ENCODE measurements around the gene THSD4. TPM values are rescaled to one million over a fixed set of nuclear protein-coding genes. Genes with fewer than 3 reads are reported as not detected.

THSD4 gene
- total and polyA plus RNA-seq, 2 of the 8 experiments (the other 6 are each of a cell fraction or from before 2014, with no cell fraction given) = 2.5 to 6.2 TPM

DNA sequence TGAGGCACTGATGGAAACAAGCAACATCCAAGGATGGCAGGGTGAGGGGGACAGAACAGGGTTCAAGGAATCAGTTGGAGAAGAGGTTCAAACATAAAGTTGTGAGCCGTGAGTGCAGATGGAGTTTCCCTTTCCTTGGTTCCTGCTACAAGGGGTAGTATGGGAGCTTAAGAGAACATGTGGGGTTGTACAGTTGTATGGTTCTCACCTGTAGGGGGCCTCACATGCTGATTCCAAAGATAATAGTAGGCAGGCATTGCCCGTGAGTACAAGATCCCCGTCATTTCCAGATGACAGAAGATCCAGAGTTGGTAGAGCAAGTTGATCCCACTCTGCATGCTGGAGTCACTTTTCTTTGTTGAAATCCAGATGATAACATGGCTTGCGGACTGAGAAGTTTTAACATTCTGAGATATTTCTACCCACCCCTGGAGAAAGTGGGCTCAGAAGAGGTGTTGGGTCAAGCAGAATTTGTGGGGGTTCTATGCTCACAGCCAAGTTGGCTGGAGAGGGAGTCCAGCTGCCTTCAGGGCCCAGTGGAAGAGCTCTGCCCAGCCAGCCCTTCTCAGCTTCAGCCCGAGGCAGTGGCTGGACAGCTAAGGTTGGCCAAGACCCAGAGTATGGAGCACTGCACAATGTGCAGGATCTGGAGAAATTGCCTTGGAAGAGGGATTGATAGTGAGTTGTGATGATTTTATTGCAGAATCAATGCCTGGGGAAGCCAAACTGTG is 141.8 kb downstream of the THSD4 start:
- no peak overlapping the region for H3K18ac ChIP-seq (ENCODE audit: extremely low read depth, low read length)
- no peak overlapping the region for H2AK5ac ChIP-seq (ENCODE audit: low read depth, low read length)
- TF ChIP-seq CTCF (IDR thresholded peaks at IDR 0.05; ENCODE audit: control extremely low read depth in 1 of 3, insufficient read depth in 1 of 3, low read depth in 1 of 3, low read length in 3 of 3) (peak in 1 of 3 experiments; percentile 37; a peak in 1 of 4 replicates), FOSL1 (IDR thresholded peaks at IDR 0.05; ENCODE audit: insufficient read depth, low read depth, low read length) (no peak), JUND (IDR thresholded peaks at IDR 0.05; ENCODE audit: low read length) (no peak), RAD21 (IDR thresholded peaks at IDR 0.05 in 1 of 2, conservative IDR thresholded peaks at IDR 0.05 in 1 of 2; ENCODE audit: low read depth in 2 of 2, low read length in 2 of 2) (peak in 1 of 2 experiments; percentile 50; a peak in 2 of 4 replicates)
- H3K9me3 ChIP-seq (ENCODE audit: insufficient read depth in 2 of 2, low read depth in 1 of 2, low read length in 1 of 2) = no peaks in the 10 kb centered on the region; a peak in 1 of 4 replicates
- no peak overlapping the region for H3K27ac ChIP-seq (ENCODE audit: low read depth, low read length)
- H2BK5ac ChIP-seq (ENCODE audit: low read depth, low read length) = no peak overlapping the region
- peaks cover 0 to 2% (median under 1%) of the 10 kb centered on the region in 4 experiments; a peak in 2 of 7 replicates for H3K4me1 ChIP-seq (replicated peaks in 1 of 4; ENCODE audit: control insufficient read depth in 3 of 4, insufficient read depth in 4 of 4, low read length in 3 of 4)
- no peak overlapping the region for H3K4me3 ChIP-seq (ENCODE audit: extremely low read depth in 1 of 4, insufficient read depth in 2 of 4, low read depth in 3 of 4, low read length in 4 of 4)
- H2BK12ac ChIP-seq (ENCODE audit: low read depth, low read length) = no peak overlapping the region
- H3K4ac ChIP-seq (replicated peaks; ENCODE audit: insufficient read length, low read depth, low read length) = no peak overlapping the region
- H4K91ac ChIP-seq (replicated peaks; ENCODE audit: insufficient read length, low read length) = no peak overlapping the region
- no peaks in the 10 kb centered on the region for H3K36me3 ChIP-seq (ENCODE audit: control insufficient read depth in 2 of 4, insufficient read depth in 4 of 4, low read length in 3 of 4)
- DNase-seq (ENCODE audit: low read depth in 1 of 2, low spot score in 2 of 2) (no peak), FAIRE-seq (no peak)
- H3K23ac ChIP-seq (ENCODE audit: insufficient read length) = no peak overlapping the region
- no peaks in the 10 kb centered on the region; a peak in 1 of 7 replicates for H3K27me3 ChIP-seq (replicated peaks in 1 of 4; ENCODE audit: control insufficient read depth in 3 of 4, extremely low read depth in 1 of 4, insufficient read depth in 3 of 4, low read length in 3 of 4)
- no peak overlapping the region for H2BK15ac ChIP-seq (ENCODE audit: low read length)
- ChIA-PET CTCF (ENCODE audit: partially characterized antibody) (interaction anchor here (1.0 to 2.6 kb wide), 14 partner anchors 8 to 186 kb away, joined by 3 to 11 read pairs (median 4); no protein-coding TSS in a partner anchor), POLR2A (ENCODE audit: partially characterized antibody) (no interaction called here)
- no peak overlapping the region for H3K9ac ChIP-seq (replicated peaks in 1 of 4; ENCODE audit: extremely low read depth in 1 of 4, low read depth in 3 of 4, low read length in 3 of 4)
- H3K23me2 ChIP-seq (ENCODE audit: low read depth, low read length) = no peaks in the 10 kb centered on the region
- no peak overlapping the region for H4K8ac ChIP-seq (ENCODE audit: extremely low read depth, insufficient read depth, low read length)
- H2BK120ac ChIP-seq (replicated peaks; ENCODE audit: low read depth, low read length) = no peak overlapping the region
- H4K5ac ChIP-seq (ENCODE audit: insufficient read length, low read depth, low read length) = no peak overlapping the region
- no peaks in the 10 kb centered on the region for H3K79me2 ChIP-seq (ENCODE audit: control insufficient read depth in 1 of 2, insufficient read depth in 2 of 2, low read length in 2 of 2)
- WGBS, 2 experiments (ENCODE audit: extremely low coverage in 1 of 2, insufficient coverage in 1 of 2, insufficient read length in 1 of 2, insufficient replicate concordance in 2 of 2, low coverage in 1 of 2, low lambda C conversion rate in 2 of 2, missing lambda C conversion rate in 1 of 2) = 85% methylated on average over 5 of the region's 5 CpGs; no CpG with 5 or more reads in 1 of the 2 experiments
- H3K4me2 ChIP-seq (ENCODE audit: insufficient read depth in 1 of 2, low read depth in 2 of 2, low read length in 2 of 2) = no peak overlapping the region
- H3K56ac ChIP-seq (replicated peaks; ENCODE audit: insufficient read length, low read depth, low read length) = no peak overlapping the region
- no peak overlapping the region for H2BK20ac ChIP-seq (ENCODE audit: low read length)
- H3K14ac ChIP-seq (ENCODE audit: insufficient read length) = no peak overlapping the region
- H4K20me1 ChIP-seq (replicated peaks in 1 of 2; ENCODE audit: control insufficient read depth in 1 of 2, insufficient read depth in 2 of 2, low read length in 2 of 2) = no peaks in the 10 kb centered on the region
- no peak overlapping the region for H2AFZ ChIP-seq (ENCODE audit: low read length)
- no peaks in the 10 kb centered on the region for H3K79me1 ChIP-seq (ENCODE audit: low read depth, low read length)

Data from H1 (cell line).